Fibroblast of lung (primary cell): ENCODE measurements around the gene C16orf74.

Source experiments
- CTCF ChIP-seq, 2 donors: IDR thresholded peaks in 1 of 2; conservative IDR thresholded peaks in 1 of 2; 1 replicate in 1 of 2; 2 replicates in 1 of 2; pipeline ENCODE4 v1.5.1; 2011 to 2012; ENCODE audit warnings: low read length in 2 of 2, control low read depth in 1 of 2, inconsistent platforms in 1 of 2, low read depth in 1 of 2, mild to moderate bottlenecking in 1 of 2
- EZH2 ChIP-seq: IDR thresholded peaks from 2 replicates; pipeline ENCODE4 v1.5.1; 2012; ENCODE audit warnings: low read length, control low read depth, mild to moderate bottlenecking; ENCODE audit errors: missing control alignments

- no peak for TF ChIP-seq CTCF (conservative IDR thresholded peaks at IDR 0.05 in 1 of 2, IDR thresholded peaks at IDR 0.05 in 1 of 2; ENCODE audit: low read depth in 1 of 2, low read length in 2 of 2)
- no peak for TF ChIP-seq EZH2
Measured at GRCh38 chr16:85657996-85658395, 92.9 kb downstream of the C16orf74 start.
